GM12878 (cell line): Measurements from ENCODE around the gene ARL3. TPM values are rescaled to one million over a fixed set of nuclear protein-coding genes. Genes with fewer than 3 reads are reported as not detected.

ENCODE experiments used
- ATAC-seq: fragments of 200-7000 bp; cut with Tn5 transposase; 3 replicates; pipeline ENCODE4 v1.9.1; 2020; ENCODE audit warnings: mild to moderate bottlenecking, moderate library complexity
- BruUV-seq: library from RNA; stranded (reverse); fragments of 400-500 nt; replicated peaks from 2 replicates; lab custom pipeline; 2021; lab: Mats Ljungman, UMichigan
- CTCF ChIA-PET: fragments of 300-600 bp; sonication (Branson Sonifier 250); formaldehyde crosslinking; extraction: SDS; loops from one replicate; lab custom pipeline; 2021; ENCODE audit warnings: inconsistent platforms; lab: Yijun Ruan, JAX
- POLR2A ChIA-PET: fragments of 350-600 bp; formaldehyde crosslinking; extraction: SDS; loops from one replicate; lab custom pipeline; 2021; ENCODE audit warnings: inconsistent platforms; lab: Charles Lee
- RAD21 ChIA-PET: fragments of 300-600 bp; sonication (Branson Sonifier 250); formaldehyde crosslinking; loops from one replicate; lab custom pipeline; 2023; ENCODE audit warnings: antibody characterized with exemption; ENCODE audit not compliant: unreplicated experiment; lab: Charles Lee
- SMC1A ChIA-PET: fragments of 300-600 bp; sonication (Branson Sonifier 250); formaldehyde crosslinking; loops from one replicate; lab custom pipeline; 2023; ENCODE audit not compliant: unreplicated experiment, uncharacterized antibody; lab: Charles Lee
- DNase-seq: peaks from one replicate; pipeline ENCODE4 v3.0.0-alpha.2; 2011; ENCODE audit warnings: low read depth, low spot score
- FAIRE-seq: peaks from 3 replicates; lab custom pipeline; 2011; peaks lifted over from hg19 to GRCh38; lab: Jason Lieb, UNC
- H2AFZ ChIP-seq: 2 replicates; pipeline ENCODE4 v1.6.0; 2011; ENCODE audit warnings: low read depth, low read length, control low read depth; ENCODE audit not compliant: control insufficient read depth
- H3K27ac ChIP-seq: 2 replicates; pipeline ENCODE4 v1.5.1; 2011; ENCODE audit warnings: control low read depth; ENCODE audit not compliant: control insufficient read depth, insufficient read depth
- H3K27me3 ChIP-seq, 2 experiments: replicated peaks in 1 of 2; 2 replicates each; pipeline versions ENCODE4 v1.6.0 to v1.6.1; 2011; ENCODE audit warnings: low read length in 1 of 2; ENCODE audit not compliant: control insufficient read depth in 2 of 2, insufficient read depth in 2 of 2
- H3K36me3 ChIP-seq, 2 experiments: 2 replicates each; pipeline ENCODE4 v1.5.1; 2011; ENCODE audit warnings: low read length in 1 of 2; ENCODE audit not compliant: control insufficient read depth in 2 of 2, insufficient read depth in 2 of 2
- H3K4me1 ChIP-seq: 2 replicates; pipeline ENCODE4 v1.6.1; 2011; ENCODE audit warnings: mild to moderate bottlenecking, low read length, moderate library complexity, mixed read lengths; ENCODE audit not compliant: control insufficient read depth, insufficient read depth
- H3K4me2 ChIP-seq: 2 replicates; pipeline ENCODE4 v1.6.0; 2011; ENCODE audit warnings: control low read depth; ENCODE audit not compliant: control insufficient read depth, insufficient read depth
- H3K4me3 ChIP-seq: fragments of 200-600 bp; sonication (generic); 2 replicates; pipeline ENCODE4 v1.5.1; 2016
- H3K79me2 ChIP-seq: 2 replicates; pipeline ENCODE4 v1.6.0; 2011; ENCODE audit warnings: low read length; ENCODE audit not compliant: control insufficient read depth, insufficient read depth
- H3K9ac ChIP-seq: 2 replicates; pipeline ENCODE4 v1.8.0; 2011; ENCODE audit warnings: low read length, control low read depth, mixed read lengths; ENCODE audit not compliant: control insufficient read depth, insufficient read depth
- H3K9me3 ChIP-seq: replicated peaks from 3 replicates; pipeline ENCODE4 v1.5.1; 2011; ENCODE audit warnings: mild to moderate bottlenecking, low read length; ENCODE audit not compliant: control insufficient read depth, insufficient read depth
- H4K20me1 ChIP-seq: 2 replicates; pipeline ENCODE4 v1.6.0; 2011; ENCODE audit not compliant: control insufficient read depth, insufficient read depth
- BCL3 ChIP-seq: IDR thresholded peaks from 2 replicates; pipeline ENCODE4 v1.6.1; 2011; ENCODE audit warnings: borderline replicate concordance, low read depth, mild to moderate bottlenecking, moderate library complexity, low read length; ENCODE audit not compliant: insufficient read depth, poor library complexity, severe bottlenecking
- CTCF ChIP-seq, 3 experiments: IDR thresholded peaks in 2 of 3; conservative IDR thresholded peaks in 1 of 3; 2 replicates each; pipeline ENCODE4 v1.5.1; 2011; ENCODE audit warnings: low read depth in 3 of 3, low read length in 3 of 3, mild to moderate bottlenecking in 3 of 3, control low read depth in 2 of 3, moderate library complexity in 2 of 3, inconsistent platforms in 1 of 3, mixed read lengths in 1 of 3; ENCODE audit not compliant: control insufficient read depth in 2 of 3, insufficient read depth in 1 of 3; ENCODE audit errors: extremely low read depth in 1 of 3
- E2F8 ChIP-seq: fragments of 450-650 bp; IDR thresholded peaks from 2 replicates; pipeline ENCODE4 v1.6.1; 2018; ENCODE audit warnings: mild to moderate bottlenecking, low read depth, moderate library complexity; ENCODE audit not compliant: partially characterized antibody
- NFYA ChIP-seq: IDR thresholded peaks from 2 replicates; pipeline ENCODE4 v1.6.1; 2011; ENCODE audit warnings: low read depth, mild to moderate bottlenecking, low read length, improper control_type of control experiment, borderline replicate concordance
- POLR2A ChIP-seq: IDR thresholded peaks from 2 replicates; pipeline ENCODE4 v1.6.1; 2011; ENCODE audit warnings: low read depth, mild to moderate bottlenecking, low read length
- RCOR1 ChIP-seq: conservative IDR thresholded peaks from 2 replicates; pipeline ENCODE4 v1.6.1; 2012; ENCODE audit warnings: low read depth, low read length, improper control_type of control experiment
- SPI1 ChIP-seq: IDR thresholded peaks from 2 replicates; pipeline ENCODE4 v1.6.1; 2011; ENCODE audit warnings: low read depth, mild to moderate bottlenecking, low read length, moderate library complexity, borderline replicate concordance; ENCODE audit not compliant: insufficient read depth
- SRF ChIP-seq, 2 experiments: IDR thresholded peaks; 2 replicates each; pipeline ENCODE4 v1.6.1; 2011; ENCODE audit warnings: low read depth in 2 of 2, low read length in 2 of 2, mild to moderate bottlenecking in 1 of 2, moderate library complexity in 1 of 2
- STAT1 ChIP-seq: fragments of 450-650 bp; conservative IDR thresholded peaks from 2 replicates; pipeline ENCODE4 v1.6.1; 2014; ENCODE audit warnings: antibody characterized with exemption, mild to moderate bottlenecking
- ZNF687 ChIP-seq: fragments of 450-650 bp; IDR thresholded peaks from 2 replicates; pipeline ENCODE4 v1.6.1; 2017; ENCODE audit warnings: mild to moderate bottlenecking, moderate library complexity
- WGBS: methylation state at CpG from one replicate; pipeline ENCODE4 v1.1.6; 2016; ENCODE audit warnings: low lambda C conversion rate; ENCODE audit not compliant: insufficient replicate concordance, insufficient coverage; ENCODE audit errors: missing lambda C conversion rate; 5-methylcytosine and 5-hydroxymethylcytosine counted together
- in situ Hi-C: fragments of 300-500 bp; cut with MboI; formaldehyde crosslinking; loops from 9 replicates; pipeline ENCODE4 v1.14.3; 2018; ENCODE audit warnings: mixed read lengths
- intact Hi-C: fragments of 100-400 bp; cut with micrococcal nuclease; formaldehyde crosslinking; loops from one replicate; pipeline ENCODE4 v1.14.2; 2022; ENCODE audit not compliant: unreplicated experiment
- polyA plus RNA-seq, 11 experiments: library from polyadenylated mRNA; depleted of rRNA in 4 of 11; unstranded in 6 of 11; stranded (reverse) in 5 of 11; fragments of >200 nt; fragmentation: Nextera tagmentation in 4 of 11; fragmentation: Illumina TruSeq in 1 of 11; extraction: Ambion mirVana in 4 of 11; extraction: Trizol in 1 of 11; gene quantifications; 1 replicate in 1 of 11; 2 replicates in 10 of 11; pipeline versions ENCODE4 v1.2.1 to v1.2.3, GENCODE V29; 2011 to 2016; ENCODE audit warnings: inconsistent platforms in 2 of 11, missing spikeins in 2 of 11, low read depth in 1 of 11
- total RNA-seq, 4 experiments: library from RNA; depleted of rRNA in 3 of 4; stranded (reverse); fragments of >200 nt in 3 of 4; fragmentation: Illumina TruSeq in 1 of 4; extraction: Trizol in 1 of 4; gene quantifications; 2 replicates each; pipeline versions ENCODE4 v1.2.1 to v1.2.3, GENCODE V29; 2013 to 2021

Gene ARL3
- total and polyA plus RNA-seq, 10 of the 15 experiments (the other 5 are each of a cell fraction or from before 2014, with no cell fraction given) = 4.9 to 26.1 (median 11.0) TPM

GRCh38 chr10:102757323-102757722, 43.1 kb upstream of the ARL3 start:
- no peak for FAIRE-seq
- peaks cover 3% of the 10 kb centered on the region; the same call in 2 of the 3 replicates for H3K9me3 ChIP-seq
- in situ Hi-C loops (no loop called here), intact Hi-C loops (no loop called here)
- H3K4me3 ChIP-seq = no peak overlapping the region
- no TSS peak for BruUV-seq
- peak; percentile 37 for ATAC-seq
- H3K4me2 ChIP-seq = no peak overlapping the region
- SMC1A ChIA-PET = interaction anchor here (0.6 kb wide), 1 partner anchor 432 kb away, joined by 3 read pairs; no protein-coding TSS in a partner anchor
- no peaks in the 10 kb centered on the region for H3K36me3 ChIP-seq
- H3K27me3 ChIP-seq = no peaks in the 10 kb centered on the region
- H2AFZ ChIP-seq = no peak overlapping the region
- RAD21 ChIA-PET = no interaction called here
- 100% methylated on average over 6 of the region's 6 CpGs for WGBS
- peaks cover 12% of the 10 kb centered on the region for H3K79me2 ChIP-seq
- peaks cover 11% of the 10 kb centered on the region for H3K4me1 ChIP-seq
- POLR2A ChIA-PET = interaction anchor here (0.6 kb wide), 2 partner anchors 15 to 111 kb away, joined by 3 read pairs; no protein-coding TSS in a partner anchor
- DNase-seq = no peak
- no peak overlapping the region for H3K9ac ChIP-seq
- H4K20me1 ChIP-seq = no peaks in the 10 kb centered on the region
- H3K27ac ChIP-seq = no peak overlapping the region
- CTCF ChIA-PET = interaction anchor here (0.6 kb wide), 1 partner anchor 636 kb away, joined by 3 read pairs; no protein-coding TSS in a partner anchor
- no peak for TF ChIP-seq POLR2A
- TF ChIP-seq SPI1 = peak; percentile 65; the same call in 1 of the 2 replicates
- TF ChIP-seq STAT1 = no peak
- TF ChIP-seq NFYA = no peak
- no peak for TF ChIP-seq SRF (IDR thresholded peaks at IDR 0.05; ENCODE audit: low read depth in 2 of 2, low read length in 2 of 2)
- no peak for TF ChIP-seq CTCF (IDR thresholded peaks at IDR 0.05 in 2 of 3, conservative IDR thresholded peaks at IDR 0.05 in 1 of 3; ENCODE audit: control insufficient read depth in 2 of 3, extremely low read depth in 1 of 3, insufficient read depth in 1 of 3, low read depth in 3 of 3, low read length in 3 of 3)
- TF ChIP-seq E2F8 = no peak
- no peak for TF ChIP-seq BCL3
- no peak for TF ChIP-seq ZNF687
- no peak for TF ChIP-seq RCOR1
